Peyer's patch (tissue), 4 donors: ENCODE results near the gene TMEM256. TPM values are rescaled to one million over a fixed set of nuclear protein-coding genes. Genes with fewer than 3 reads are reported as not detected.

Experiments
- DNase-seq, 3 donors: peaks; one replicate each; pipeline ENCODE4 v3.0.0-alpha.2; 2017 to 2019
- H3K27ac ChIP-seq, 4 donors: fragments of 200-600 bp; sonication (generic); one replicate each; pipeline ENCODE4 v1.5.1; 2016 to 2019
- H3K27me3 ChIP-seq, 2 donors: fragments of 200-600 bp; sonication (generic); one replicate each; pipeline ENCODE4 v1.5.1; 2019
- H3K36me3 ChIP-seq, 3 donors: fragments of 200-600 bp; sonication (generic); one replicate each; pipeline ENCODE4 v1.5.1; 2016 to 2019
- H3K4me1 ChIP-seq, 4 donors: fragments of 200-600 bp; sonication (generic); one replicate each; pipeline ENCODE4 v1.5.1; 2016 to 2019
- H3K4me3 ChIP-seq, 4 donors: fragments of 200-600 bp; sonication (generic); 1 replicate in 3 of 4; 2 replicates in 1 of 4; pipeline ENCODE4 v1.5.1; 2016 to 2019; ENCODE audit warnings: mild to moderate bottlenecking in 1 of 4
- H3K9me3 ChIP-seq, 4 donors: fragments of 200-600 bp; sonication (generic); one replicate each; pipeline ENCODE4 v1.5.1; 2016 to 2019; ENCODE audit warnings: mild to moderate bottlenecking in 1 of 4
- CTCF ChIP-seq, 6 experiments: fragments of 450-650 bp in 4 of 6; fragments of 200-600 bp in 2 of 6; sonication (generic) in 1 of 6; IDR thresholded peaks; one replicate each; pipeline ENCODE4 v1.5.1; 2017 to 2019; ENCODE audit warnings: antibody characterized with exemption in 6 of 6, mild to moderate bottlenecking in 3 of 6, moderate library complexity in 1 of 6
- POLR2A ChIP-seq, 2 donors: fragments of 450-650 bp; IDR thresholded peaks; one replicate each; pipeline ENCODE4 v1.5.1; 2017; ENCODE audit warnings: antibody characterized with exemption in 2 of 2, mild to moderate bottlenecking in 2 of 2, moderate library complexity in 2 of 2
- total RNA-seq, 4 donors: library from RNA; depleted of rRNA; stranded (reverse); fragments of >200 nt; gene quantifications; one replicate each; pipeline ENCODE4 v1.1.0, GENCODE V29; 2016

Gene TMEM256
- total RNA-seq, 4 donors from 2014 or later = 37.1 to 334 (median 126) TPM

GRCh38 chr17:7408252-7408727 is 4.4 kb upstream of the TMEM256 start:
- no peak for DNase-seq
- Histone ChIP-seq H3K4me3 (peak overlapping the region in 1 of 4 donors; percentile 14), H3K27me3 (no peaks in the 10 kb centered on the region), H3K4me1 (peaks cover 0 to 7% (median under 1%) of the 10 kb centered on the region in 4 donors), H3K9me3 (no peaks in the 10 kb centered on the region), H3K27ac (no peak overlapping the region), H3K36me3 (no peaks in the 10 kb centered on the region)
- TF ChIP-seq POLR2A (IDR thresholded peaks at IDR 0.05) = no peak
- no peak for TF ChIP-seq CTCF (IDR thresholded peaks at IDR 0.05)

GRCh38 chr17:7407485-7408251 is 3.8 kb upstream of the TMEM256 start, which contains the start of gene NLGN2:
Gene NLGN2 (plus strand): TSS chr17:7407845. CDS start chr17:7408256, 411 bp downstream.
- Histone ChIP-seq H3K27ac (no peak within 1 kb of the TSS), H3K4me1 (peaks cover 0 to 7% (median 5%) of the 10 kb centered on the region in 4 donors), H3K9me3 (no peaks in the 10 kb centered on the region), H3K27me3 (no peaks in the 10 kb centered on the region), H3K36me3 (no peaks in the 10 kb centered on the region), H3K4me3 (peak within 1 kb of the TSS in 1 of 4 donors; percentile 14)
- no peak for TF ChIP-seq POLR2A (IDR thresholded peaks at IDR 0.05)
- no peak for TF ChIP-seq CTCF (IDR thresholded peaks at IDR 0.05)
- DNase-seq = no peak

- H3K27ac ChIP-seq = no peak overlapping the region
- no peaks in the 10 kb centered on the region for H3K36me3 ChIP-seq
- H3K9me3 ChIP-seq = no peaks in the 10 kb centered on the region
- no peak overlapping the region for H3K4me3 ChIP-seq
- TF ChIP-seq POLR2A (IDR thresholded peaks at IDR 0.05) (no peak), CTCF (IDR thresholded peaks at IDR 0.05) (no peak)
- H3K27me3 ChIP-seq = no peaks in the 10 kb centered on the region
- no peak for DNase-seq
- peaks cover 0 to 12% (median 5%) of the 10 kb centered on the region in 4 donors for H3K4me1 ChIP-seq
These were observed 3.2 kb upstream of the TMEM256 start for GRCh38 chr17:7407082-7407481.

- H3K4me1 ChIP-seq = peaks cover 0 to 15% (median 5%) of the 10 kb centered on the region in 4 donors
- no peaks in the 10 kb centered on the region for H3K36me3 ChIP-seq
- H3K27me3 ChIP-seq = no peaks in the 10 kb centered on the region
- H3K4me3 ChIP-seq = no peak overlapping the region
- no peak for TF ChIP-seq CTCF (IDR thresholded peaks at IDR 0.05)
- no peak for TF ChIP-seq POLR2A (IDR thresholded peaks at IDR 0.05)
- no peak overlapping the region for H3K27ac ChIP-seq
- H3K9me3 ChIP-seq = no peaks in the 10 kb centered on the region
- no peak for DNase-seq
These were observed 2.4 kb upstream of the TMEM256 start for GRCh38 chr17:7406235-7406825.

GRCh38 chr17:7405350-7406234 is 1.7 kb upstream of the TMEM256 start:
- no peak for DNase-seq
- no peaks in the 10 kb centered on the region for H3K27me3 ChIP-seq

More at GRCh38 chr17:7405350-7406234, 1.7 kb upstream of the TMEM256 start:
- Histone ChIP-seq H3K36me3 (no peaks in the 10 kb centered on the region), H3K4me1 (peaks cover 0 to 15% (median 5%) of the 10 kb centered on the region in 4 donors), H3K9me3 (no peaks in the 10 kb centered on the region), H3K27ac (peak overlapping the region; percentile 88 to 96 (median 92)), H3K4me3 (peak overlapping the region; percentile 49 to 90 (median 69))
- no peak for TF ChIP-seq CTCF (IDR thresholded peaks at IDR 0.05)
- TF ChIP-seq POLR2A (IDR thresholded peaks at IDR 0.05) = no peak
